K562 (cell line): ENCODE measurements around the gene GALNT18. TPM values are rescaled to one million over a fixed set of nuclear protein-coding genes. Genes with fewer than 3 reads are reported as not detected.

Experiments used
- ATAC-seq: fragments of 200-7000 bp; cut with Tn5 transposase; 3 replicates; pipeline ENCODE4 v1.9.1; 2020; ENCODE audit warnings: moderate library complexity
- BruUV-seq: library from RNA; stranded (reverse); fragments of 400-500 nt; replicated peaks from 2 replicates; lab custom pipeline; 2021; lab: Mats Ljungman, UMichigan
- CTCF ChIA-PET: fragments of 300-600 bp; formaldehyde crosslinking; extraction: SDS; loops from one replicate; lab custom pipeline; 2021; ENCODE audit warnings: low intra/inter-chr PET ratio; lab: Yijun Ruan, JAX
- POLR2A ChIA-PET: fragments of 300-600, 350-650 bp; sonication (Branson Sonifier 250); formaldehyde crosslinking; extraction: SDS; loops from one replicate; lab custom pipeline; 2021; ENCODE audit warnings: antibody characterized with exemption, inconsistent platforms; lab: Yijun Ruan, JAX
- DNase-seq, 4 experiments: peaks; one replicate each; pipeline versions ENCODE4 v3.0.0 to v3.0.0-alpha.2; 2011 to 2018; ENCODE audit warnings: low spot score in 3 of 4, mixed read lengths in 3 of 4; ENCODE audit errors: extremely low read depth in 1 of 4
- FAIRE-seq: peaks from 2 replicates; lab custom pipeline; 2011; peaks lifted over from hg19 to GRCh38; lab: Jason Lieb, UNC
- H2AFZ ChIP-seq: 2 replicates; pipeline ENCODE4 v1.6.0; 2011; ENCODE audit warnings: low read depth, low read length, control low read depth, inconsistent platforms
- H3K27ac ChIP-seq: fragments of 200-600 bp; 3 replicates; pipeline ENCODE4 v1.8.0; 2011; ENCODE audit warnings: low read depth, mild to moderate bottlenecking, control low read depth, inconsistent platforms, low read length, moderate library complexity, mixed read lengths; ENCODE audit errors: extremely low read depth
- H3K27me3 ChIP-seq, 2 experiments: fragments of 300-600 bp in 1 of 2; 2 replicates in 1 of 2; 3 replicates in 1 of 2; pipeline versions ENCODE4 v1.6.0 to v1.8.0; 2011; ENCODE audit warnings: inconsistent platforms in 2 of 2, low read length in 2 of 2, mild to moderate bottlenecking in 1 of 2, mixed read lengths in 1 of 2, moderate library complexity in 1 of 2; ENCODE audit not compliant: control insufficient read depth in 2 of 2, insufficient read depth in 2 of 2
- H3K36me3 ChIP-seq: fragments of 300-600 bp; 3 replicates; pipeline ENCODE4 v1.8.0; 2011; ENCODE audit warnings: mild to moderate bottlenecking, low read length, inconsistent platforms; ENCODE audit not compliant: control insufficient read depth, insufficient read depth
- H3K4me1 ChIP-seq, 2 experiments: fragments of 200-600 bp in 1 of 2; replicated peaks in 1 of 2; 2 replicates in 1 of 2; 3 replicates in 1 of 2; pipeline versions ENCODE4 v1.5.1 to v1.8.0; 2011; ENCODE audit warnings: inconsistent platforms in 2 of 2, low read length in 2 of 2, mild to moderate bottlenecking in 1 of 2, mixed read lengths in 1 of 2, moderate library complexity in 1 of 2; ENCODE audit not compliant: control insufficient read depth in 2 of 2, insufficient read depth in 2 of 2
- H3K4me2 ChIP-seq: 2 replicates; pipeline ENCODE4 v1.6.1; 2011; ENCODE audit warnings: low read length, control low read depth, inconsistent platforms, mixed read lengths; ENCODE audit not compliant: insufficient read depth
- H3K4me3 ChIP-seq: fragments of 200-600 bp; sonication (generic), shearing (Covaris generic); 2 replicates; pipeline ENCODE4 v1.5.1; 2016; ENCODE audit warnings: control low read depth, inconsistent platforms
- H3K79me2 ChIP-seq: fragments of 200-600 bp; 3 replicates; pipeline ENCODE4 v1.8.0; 2011; ENCODE audit warnings: low read length, inconsistent platforms; ENCODE audit not compliant: control insufficient read depth, insufficient read depth
- H3K9ac ChIP-seq, 2 experiments: 2 replicates each; pipeline versions ENCODE4 v1.6.0 to v1.6.1; 2011; ENCODE audit warnings: low read depth in 2 of 2, low read length in 2 of 2, control low read depth in 1 of 2, inconsistent platforms in 1 of 2, mild to moderate bottlenecking in 1 of 2, mixed read lengths in 1 of 2; ENCODE audit not compliant: insufficient read depth in 1 of 2
- H3K9me1 ChIP-seq: one replicate; pipeline ENCODE4 v1.6.0; 2011; ENCODE audit warnings: inconsistent platforms, mild to moderate bottlenecking, low read length, moderate library complexity; ENCODE audit not compliant: control insufficient read depth, insufficient read depth
- H3K9me3 ChIP-seq: replicated peaks from 2 replicates; pipeline ENCODE4 v1.5.1; 2011; ENCODE audit warnings: low read depth, low read length, inconsistent platforms; ENCODE audit not compliant: control insufficient read depth, insufficient read depth
- H4K20me1 ChIP-seq: replicated peaks from 2 replicates; pipeline ENCODE4 v1.6.1; 2011; ENCODE audit warnings: low read length, inconsistent platforms, mixed read lengths; ENCODE audit not compliant: control insufficient read depth, insufficient read depth
- BCL6 ChIP-seq: fragments of 250-450 bp; sonication (Bioruptor Pico); IDR thresholded peaks from 2 replicates; pipeline ENCODE4 v1.4.0; 2020
- CBFB ChIP-seq: sonication (generic); formaldehyde crosslinking; IDR thresholded peaks from 2 replicates; pipeline ENCODE4 v1.4.0; 2020; ENCODE audit warnings: mild to moderate bottlenecking, missing genetic modification reagents
- CHCHD3 ChIP-seq: fragments of 250-450 bp; sonication (Bioruptor Pico); IDR thresholded peaks from 2 replicates; pipeline ENCODE4 v2.1.2; 2022; ENCODE audit warnings: mild to moderate bottlenecking
- HLTF ChIP-seq: fragments of 450-650 bp; IDR thresholded peaks from 2 replicates; pipeline ENCODE4 v1.6.1; 2016
- HOMEZ ChIP-seq: fragments of 250-450 bp; sonication (Bioruptor Pico); IDR thresholded peaks from 2 replicates; pipeline ENCODE4 v1.4.0; 2020; ENCODE audit warnings: mild to moderate bottlenecking, moderate library complexity
- KAT2B ChIP-seq: IDR thresholded peaks from one replicate; pipeline ENCODE4 v1.6.1; 2012; ENCODE audit warnings: low read depth, mild to moderate bottlenecking, control low read depth, inconsistent platforms, low read length, moderate library complexity
- MECOM ChIP-seq: fragments of 250-450 bp; sonication (Bioruptor Pico); IDR thresholded peaks from 2 replicates; pipeline ENCODE4 v1.8.0; 2022; ENCODE audit warnings: inconsistent platforms
- NBN ChIP-seq: fragments of 450-650 bp; IDR thresholded peaks from 2 replicates; pipeline ENCODE4 v1.6.1; 2016; ENCODE audit warnings: low read depth, mild to moderate bottlenecking
- NFIC ChIP-seq: fragments of 450-650 bp; IDR thresholded peaks from 2 replicates; pipeline ENCODE4 v1.6.1; 2017; ENCODE audit warnings: mild to moderate bottlenecking, inconsistent platforms
- PATZ1 ChIP-seq: fragments of 250-450 bp; sonication (Bioruptor Pico); IDR thresholded peaks from 2 replicates; pipeline ENCODE4 v1.5.0; 2020; ENCODE audit warnings: mild to moderate bottlenecking, borderline replicate concordance
- POLR3G ChIP-seq: IDR thresholded peaks from 2 replicates; pipeline ENCODE4 v1.6.1; 2011; ENCODE audit not compliant: insufficient read length, insufficient replicate concordance; ENCODE audit errors: extremely low read depth
- TAL1 ChIP-seq: fragments of 450-650 bp; IDR thresholded peaks from 2 replicates; pipeline ENCODE4 v1.6.1; 2016; ENCODE audit warnings: mild to moderate bottlenecking
- ZBTB26 ChIP-seq: fragments of 450-650 bp; formaldehyde crosslinking; IDR thresholded peaks from 2 replicates; pipeline ENCODE4 v1.4.0; 2022; ENCODE audit warnings: missing genetic modification characterization
- ZFX ChIP-seq: sonication (generic); formaldehyde crosslinking; IDR thresholded peaks from 2 replicates; pipeline ENCODE4 v1.8.0; 2022; ENCODE audit warnings: mild to moderate bottlenecking, missing genetic modification reagents, moderate library complexity
- ZNF639 ChIP-seq, 2 experiments: fragments of 200-800 bp in 1 of 2; sonication (Bioruptor generic) in 1 of 2; sonication (generic) in 1 of 2; formaldehyde crosslinking in 1 of 2; IDR thresholded peaks in 1 of 2; conservative IDR thresholded peaks in 1 of 2; 2 replicates each; pipeline versions ENCODE4 v1.5.0 to v1.6.1; 2016 to 2020; ENCODE audit warnings: missing compliant biosample characterization in 1 of 2, missing genetic modification characterization in 1 of 2, missing genetic modification reagents in 1 of 2
- ZNF785 ChIP-seq: fragments of 250-450 bp; sonication (Bioruptor Pico); IDR thresholded peaks from 2 replicates; pipeline ENCODE4 v1.4.0; 2020; ENCODE audit warnings: mild to moderate bottlenecking
- WGBS: fragments of 100-300 bp; shearing (Covaris generic); methylation state at CpG from one replicate; pipeline ENCODE4 v1.1.6; 2016; ENCODE audit warnings: low coverage, mixed read lengths; ENCODE audit not compliant: insufficient coverage; ENCODE audit errors: missing lambda C conversion rate; 5-methylcytosine and 5-hydroxymethylcytosine counted together
- in situ Hi-C: fragments of 300-500 bp; cut with MboI; formaldehyde crosslinking; loops from 4 replicates; pipeline ENCODE4 v1.15.0; 2018; ENCODE audit warnings: inconsistent platforms, mixed read lengths
- intact Hi-C: fragments of 100-400 bp; cut with micrococcal nuclease; formaldehyde crosslinking; loops from 2 replicates; pipeline ENCODE4 v1.14.2; 2022
- polyA plus RNA-seq, 8 experiments: library from polyadenylated mRNA; depleted of rRNA in 4 of 8; stranded (reverse) in 5 of 8; unstranded in 3 of 8; fragments of >200 nt; fragmentation: Nextera tagmentation in 2 of 8; fragmentation: Illumina TruSeq in 1 of 8; extraction: Ambion mirVana in 2 of 8; extraction: Trizol in 1 of 8; gene quantifications; 2 replicates each; pipeline versions ENCODE4 v1.2.1 to v1.2.3, GENCODE V29; 2011 to 2014; ENCODE audit warnings: inconsistent platforms in 1 of 8, missing spikeins in 1 of 8
- total RNA-seq, 7 experiments: library from RNA; depleted of rRNA in 6 of 7; stranded (reverse); fragments of >200 nt in 6 of 7; fragmentation: Illumina TruSeq in 2 of 7; extraction: Trizol in 2 of 7; gene quantifications; 2 replicates each; pipeline versions ENCODE4 v1.2.1 to v1.2.3, GENCODE V29; 2011 to 2021; ENCODE audit warnings: low replicate concordance in 1 of 7

GALNT18 gene
- total and polyA plus RNA-seq, 9 of the 15 experiments (the other 6 are each of a cell fraction or from before 2014, with no cell fraction given), result not detected

GRCh38 chr11:11420191-11420898 lies 201.5 kb downstream of the GALNT18 start (continued):
- peak; percentile 83 for TF ChIP-seq NFIC
- TF ChIP-seq CBFB, result no peak
- TF ChIP-seq MECOM (CRISPR knock-in tag), result no peak
- TF ChIP-seq ZFX (CRISPR knock-in tag), result no peak
- TF ChIP-seq CHCHD3 (CRISPR knock-in tag), result no peak
- TF ChIP-seq TAL1, result peak; percentile 49
- TF ChIP-seq ZNF785 (CRISPR knock-in tag), result no peak
- TF ChIP-seq, all 486 proteins: peak for 8

- no peaks in the 10 kb centered on the region for H3K9me3 ChIP-seq
- no TSS peak for BruUV-seq
- H3K9ac ChIP-seq, result no peak overlapping the region
- H3K79me2 ChIP-seq, result no peaks in the 10 kb centered on the region
- intact Hi-C loops, result no loop called here
- H3K4me3 ChIP-seq, result no peak overlapping the region
- H3K4me1 ChIP-seq, result no peaks in the 10 kb centered on the region; a peak in 1 of 5 replicates
- H3K36me3 ChIP-seq, result no peaks in the 10 kb centered on the region; the same call in 2 of the 3 replicates
- no peaks in the 10 kb centered on the region; the same call in 1 of the 2 replicates for H4K20me1 ChIP-seq
- WGBS, result 0% methylated on average over 3 of the region's 3 CpGs
- no peak for FAIRE-seq
- H3K27ac ChIP-seq, result no peak overlapping the region
- peaks cover 0 to 24% of the 10 kb centered on the region in 2 experiments; a peak in 3 of 5 replicates for H3K27me3 ChIP-seq
- ATAC-seq, result no peak
- in situ Hi-C loops, result no loop called here
- no peak overlapping the region for H2AFZ ChIP-seq
- ChIA-PET POLR2A (interaction anchor here (1.0 kb wide), 1 partner anchor 26 kb away, joined by 3 read pairs; no protein-coding TSS in a partner anchor), CTCF (no interaction called here)
- H3K9me1 ChIP-seq, result no peaks in the 10 kb centered on the region
- H3K4me2 ChIP-seq, result no peak overlapping the region
- DNase-seq, result no peak
- no peak for TF ChIP-seq ZBTB26 (CRISPR knock-in tag)
- no peak for TF ChIP-seq NBN
- no peak for TF ChIP-seq POLR3G
- TF ChIP-seq ZNF639 (CRISPR knock-in tag; conservative IDR thresholded peaks at IDR 0.05 in 1 of 2, IDR thresholded peaks at IDR 0.05 in 1 of 2), result no peak
- no peak for TF ChIP-seq HOMEZ (CRISPR knock-in tag)
- no peak for TF ChIP-seq BCL6
- no peak for TF ChIP-seq HLTF
- TF ChIP-seq PATZ1 (CRISPR knock-in tag), result no peak
- TF ChIP-seq KAT2B, result no peak
These were observed 202.1 kb downstream of the GALNT18 start for GRCh38 chr11:11419747-11420146.
